ELF-1 (cell line): ENCODE measurements around the gene GEMIN7.
"Not testable (repeated sequence)": the region's sequence is repeated elsewhere in the genome, so short reads cannot be mapped to it uniquely, and the experiment has no call there.

Experiments used
- DNase-seq: peaks from one replicate; pipeline ENCODE4 v3.0.0-alpha.2; 2016; ENCODE audit warnings: low read depth, low spot score

GEMIN7 gene

GRCh38 chr19:45104658-45105349 is 25.7 kb downstream of the GEMIN7 start:
- DNase-seq: no peak

- not testable (repeated sequence) for DNase-seq
Measured at GRCh38 chr19:45106363-45106762, 27.3 kb downstream of the GEMIN7 start.

GRCh38 chr19:45107621-45108150 is 28.6 kb downstream of the GEMIN7 start:
- no peak for DNase-seq

GRCh38 chr19:45110851-45111266 is 31.8 kb downstream of the GEMIN7 start:
- no peak for DNase-seq

GRCh38 chr19:45112111-45112827 is 33.2 kb downstream of the GEMIN7 start:
- DNase-seq: no peak

- DNase-seq: no peak
Measured at GRCh38 chr19:45113628-45114027, 34.6 kb downstream of the GEMIN7 start.

GRCh38 chr19:45114116-45114515 is 35.1 kb downstream of the GEMIN7 start:
- no peak for DNase-seq

- no peak for DNase-seq
Measured at GRCh38 chr19:45115809-45116615, 37.0 kb downstream of the GEMIN7 start.

- peak; percentile 69 for DNase-seq
Measured at GRCh38 chr19:45117167-45117594, 38.1 kb downstream of the GEMIN7 start.

- DNase-seq: no peak
Measured at GRCh38 chr19:45117671-45118070, 38.6 kb downstream of the GEMIN7 start.

GRCh38 chr19:45118106-45118505 is 39.0 kb downstream of the GEMIN7 start:
- no peak for DNase-seq

- DNase-seq: not testable (repeated sequence)
Measured at GRCh38 chr19:45118591-45119355, 39.7 kb downstream of the GEMIN7 start.

- DNase-seq: no peak
Measured at GRCh38 chr19:45119582-45119981, 40.5 kb downstream of the GEMIN7 start.

- DNase-seq: no peak
Measured at GRCh38 chr19:45121827-45122345, 42.8 kb downstream of the GEMIN7 start.

- DNase-seq: no peak
Measured at GRCh38 chr19:45122832-45123231, 43.8 kb downstream of the GEMIN7 start.

GRCh38 chr19:45123440-45123850 is 44.4 kb downstream of the GEMIN7 start:
- DNase-seq: peak; percentile 91

GRCh38 chr19:45124021-45124420 is 45.0 kb downstream of the GEMIN7 start:
- DNase-seq: no peak

- DNase-seq: no peak
Measured at GRCh38 chr19:45125360-45125759, 46.3 kb downstream of the GEMIN7 start.

- DNase-seq: peak; percentile 87
Measured at GRCh38 chr19:45125975-45126493, 47.0 kb downstream of the GEMIN7 start.

- DNase-seq: no peak
Measured at GRCh38 chr19:45126654-45127053, 47.6 kb downstream of the GEMIN7 start.

GRCh38 chr19:45128146-45128545 is 49.1 kb downstream of the GEMIN7 start:
- DNase-seq: no peak
